ENCODE measurements around the gene OR2C3.
"Not testable (repeated sequence)": the region's sequence is repeated elsewhere in the genome, so short reads cannot be mapped to it uniquely, and the experiment has no call there.

The OR2C3 gene

DNA sequence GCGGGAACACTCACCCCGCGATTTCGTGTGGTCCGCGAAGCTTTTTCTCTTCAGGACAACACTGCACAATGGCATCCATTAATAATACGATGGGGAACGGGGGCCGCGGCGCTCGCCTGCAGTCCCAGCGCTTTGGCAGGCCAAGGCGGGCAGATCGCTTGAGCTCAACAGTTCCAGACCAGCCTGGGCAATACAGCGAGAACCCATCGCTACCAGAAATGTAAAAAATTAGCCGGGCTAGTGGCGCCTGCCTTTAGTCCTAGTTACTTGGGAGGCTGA, 17.7 kb downstream of the OR2C3 start:
- DNase-seq (ENCODE audit: extremely low read depth in 1 of 2, low read depth in 1 of 2) = no peak

DNA sequence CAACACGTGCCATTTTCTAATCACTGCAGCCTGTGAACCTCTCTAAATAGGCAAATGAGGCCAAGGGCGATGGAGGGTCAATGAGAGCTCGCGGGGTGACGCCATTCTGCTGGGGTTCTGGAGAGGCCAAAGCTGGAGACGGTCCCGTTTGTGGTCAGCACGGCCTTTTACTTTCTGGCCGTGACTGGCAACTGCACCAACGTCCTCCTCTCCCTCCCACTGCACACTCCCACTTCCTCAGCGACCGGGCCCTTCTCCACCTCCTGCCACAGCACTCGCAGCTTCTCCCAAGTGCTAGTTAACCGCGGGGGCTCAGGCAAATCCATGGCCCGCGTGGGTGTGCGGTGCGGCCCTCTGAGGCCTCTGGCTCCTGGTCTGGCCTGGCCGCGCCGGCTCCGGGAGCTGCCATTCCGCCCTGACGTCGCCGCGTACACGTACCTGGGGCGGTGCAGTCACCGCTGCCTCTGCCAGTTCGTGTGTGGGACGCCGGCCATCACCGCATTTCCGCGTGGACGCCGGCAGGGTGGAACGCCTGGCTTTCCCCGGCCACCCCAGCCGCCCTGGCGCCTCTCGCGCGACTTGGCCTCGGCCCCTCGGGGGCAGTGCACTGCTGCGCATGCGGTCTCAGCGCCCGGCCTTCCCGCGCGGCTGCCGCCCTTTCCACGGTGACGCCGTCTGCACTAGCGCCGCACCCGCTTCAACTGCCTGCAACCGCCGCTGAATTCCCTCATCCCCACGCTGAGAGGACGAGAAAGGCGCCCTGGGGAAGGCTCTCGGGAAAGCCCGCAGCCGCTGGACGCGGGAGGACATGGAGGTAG, 18.2 kb downstream of the OR2C3 start:
- DNase-seq (ENCODE audit: extremely low read depth in 1 of 2, low read depth in 1 of 2) = no peak

DNA sequence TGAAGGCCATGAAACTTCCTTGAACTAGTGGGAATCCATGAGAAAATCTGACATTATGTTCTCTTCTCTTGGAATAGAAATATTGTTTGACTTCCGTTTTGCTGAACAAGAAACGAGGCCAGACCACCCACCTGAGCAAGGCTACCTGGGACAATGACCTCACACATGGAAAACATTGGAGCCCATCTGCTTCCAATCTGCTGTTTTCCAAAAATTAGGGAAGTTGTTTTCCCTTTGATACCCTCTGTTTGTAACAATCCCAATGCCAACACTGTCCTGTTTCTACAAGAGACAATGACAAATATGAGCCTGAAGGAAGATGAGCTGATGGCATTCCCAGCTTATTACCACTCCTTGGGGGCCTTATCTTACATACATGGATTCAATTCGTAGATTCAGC, 29.4 kb downstream of the OR2C3 start:
- DNase-seq (ENCODE audit: extremely low read depth in 1 of 2, low read depth in 1 of 2) = no peak

DNA sequence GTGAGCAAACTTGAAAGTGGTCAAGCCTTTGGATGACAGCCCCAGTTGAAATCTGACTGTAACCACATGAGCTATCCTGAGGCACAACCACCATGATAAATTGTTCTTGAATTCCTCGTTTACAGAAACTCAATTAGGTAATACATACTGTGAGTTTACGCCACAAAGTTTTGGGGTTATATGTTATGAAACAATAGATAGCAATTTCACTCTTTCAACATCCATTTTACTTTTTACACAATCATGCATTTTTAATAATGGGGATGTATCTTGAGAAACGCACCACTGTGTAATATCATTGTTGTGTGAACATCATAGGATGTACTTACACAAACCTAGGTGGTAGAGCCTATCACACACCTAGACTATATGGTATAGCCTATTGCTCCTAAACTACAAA, 35.4 kb downstream of the OR2C3 start:
- no peak for DNase-seq (ENCODE audit: extremely low read depth in 1 of 2, low read depth in 1 of 2)

DNA sequence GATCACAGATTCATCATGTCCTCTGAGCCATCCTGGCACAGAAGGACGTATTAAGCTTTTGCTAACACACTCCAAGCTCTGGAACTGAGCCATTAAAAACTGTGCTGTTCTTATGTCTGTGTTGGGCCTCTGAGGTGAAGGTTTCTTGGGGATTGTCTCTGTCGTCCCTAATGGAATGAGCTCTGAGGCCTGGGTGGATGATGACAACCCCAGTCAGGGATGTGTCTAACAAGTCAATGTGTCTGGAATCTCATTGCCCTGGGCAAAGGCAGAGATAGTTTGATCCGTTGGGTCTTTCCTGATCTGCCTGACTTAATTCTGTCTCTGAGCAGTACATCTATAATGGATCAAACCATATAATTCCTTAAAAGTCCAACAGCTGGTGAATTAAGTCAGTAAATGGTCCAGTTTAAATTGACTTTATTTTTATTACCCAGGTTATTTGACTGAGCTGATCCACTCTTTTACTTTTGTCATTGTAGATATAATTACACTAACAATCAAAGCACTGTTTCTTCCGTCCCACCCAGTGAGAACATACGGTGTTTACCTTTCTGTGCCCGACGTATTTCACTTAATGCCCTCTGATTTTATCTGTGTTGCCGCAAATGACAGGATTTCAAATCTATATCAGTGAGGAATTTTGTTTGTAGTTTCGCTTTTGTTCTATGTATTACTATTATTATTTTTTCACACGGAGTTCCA, 39.5 kb downstream of the OR2C3 start:
- no peak for DNase-seq (ENCODE audit: extremely low read depth in 1 of 2, low read depth in 1 of 2)

DNA sequence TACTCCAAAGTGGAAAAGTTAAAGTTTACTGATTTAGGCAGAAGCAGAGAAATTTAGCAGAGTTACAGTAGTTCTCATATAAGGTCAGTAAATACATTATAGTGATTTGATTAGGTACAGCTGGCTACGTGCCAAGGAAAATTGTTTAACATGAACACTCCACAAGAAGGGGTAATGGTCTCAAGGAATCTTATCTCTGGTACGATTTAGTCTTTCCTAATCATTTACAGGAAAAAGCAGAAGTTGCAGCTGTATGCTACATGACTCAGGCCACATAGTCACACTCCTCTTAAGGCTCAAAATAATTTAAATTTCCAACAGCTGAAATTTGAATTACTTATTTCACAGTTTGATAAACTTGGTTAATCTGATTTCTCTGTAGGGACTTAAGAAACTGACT, 41.5 kb downstream of the OR2C3 start:
- no peak for DNase-seq (ENCODE audit: extremely low read depth in 1 of 2, low read depth in 1 of 2)

DNA sequence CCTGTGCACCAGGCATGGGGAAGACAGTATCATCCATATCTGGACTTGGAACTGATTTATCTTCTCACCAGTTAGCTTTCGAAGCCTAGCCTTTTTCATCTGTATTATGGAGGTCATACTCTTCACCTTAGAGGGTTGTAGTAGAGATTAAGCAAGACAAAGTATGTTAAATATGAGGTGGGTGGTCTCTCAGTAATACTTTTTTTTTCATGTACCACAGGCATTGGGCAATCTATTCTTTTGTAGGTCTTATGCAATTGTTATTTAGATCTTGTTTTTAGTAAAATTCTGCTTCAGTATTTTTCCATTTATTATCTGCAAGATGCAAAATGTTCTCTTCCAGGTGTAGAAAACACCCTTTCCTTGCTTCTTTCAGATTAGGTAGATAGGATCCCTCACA, 43.1 kb downstream of the OR2C3 start:
- DNase-seq (ENCODE audit: extremely low read depth in 1 of 2, low read depth in 1 of 2) = no peak

DNA sequence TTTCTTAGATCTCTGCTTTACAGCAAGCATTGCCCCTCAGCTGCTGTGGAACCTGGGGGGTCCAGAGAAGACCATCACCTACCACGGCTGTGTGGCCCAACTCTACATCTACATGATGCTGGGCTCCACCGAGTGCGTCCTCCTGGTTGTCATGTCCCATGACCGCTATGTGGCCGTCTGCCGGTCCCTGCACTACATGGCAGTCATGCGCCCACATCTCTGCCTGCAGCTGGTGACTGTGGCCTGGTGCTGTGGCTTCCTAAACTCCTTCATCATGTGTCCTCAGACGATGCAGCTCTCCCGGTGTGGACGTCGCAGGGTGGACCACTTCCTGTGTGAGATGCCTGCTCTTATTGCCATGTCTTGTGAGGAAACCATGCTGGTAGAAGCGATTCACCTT, 44.9 kb downstream of the OR2C3 start:
- no peak for DNase-seq (ENCODE audit: extremely low read depth in 1 of 2, low read depth in 1 of 2)

DNA sequence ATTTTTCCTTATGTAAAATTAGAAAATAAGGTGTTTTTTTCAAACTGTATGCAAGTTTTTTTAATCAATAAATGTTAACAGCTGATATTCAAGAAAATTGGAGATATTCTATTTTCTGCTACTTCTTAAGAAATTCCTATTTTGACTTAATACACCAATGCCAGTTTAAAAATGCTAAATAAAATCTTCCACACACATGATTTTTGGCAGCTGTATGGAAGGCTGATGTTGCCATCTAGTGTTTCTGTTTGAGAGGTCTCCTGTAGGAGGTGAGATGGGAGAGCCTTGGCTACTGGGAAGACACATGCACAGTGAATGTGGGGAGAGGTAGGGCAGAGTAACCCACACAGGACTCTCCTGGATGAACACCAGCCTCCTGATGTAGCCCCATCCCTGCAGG, 49.2 kb downstream of the OR2C3 start:
- no peak for DNase-seq (ENCODE audit: extremely low read depth in 1 of 2, low read depth in 1 of 2)

DNA sequence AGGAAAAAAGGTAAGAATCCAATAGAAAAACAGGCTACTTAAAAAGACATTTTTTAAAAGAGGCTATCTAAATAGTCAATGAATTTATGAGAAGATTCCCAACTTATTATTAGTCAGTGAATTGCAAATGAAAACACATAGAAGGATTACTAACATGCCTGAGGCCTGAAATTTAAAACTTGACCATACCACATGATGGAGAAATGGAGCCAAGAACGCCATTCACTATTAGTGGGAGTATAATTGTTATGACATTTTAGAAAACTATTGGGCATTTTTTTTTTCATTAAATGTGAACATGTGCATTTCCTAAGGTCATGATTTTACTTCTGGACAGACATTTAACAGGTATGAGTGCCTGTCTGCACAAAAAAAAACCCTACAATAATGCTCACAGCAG, 53.5 kb downstream of the OR2C3 start:
- DNase-seq (ENCODE audit: extremely low read depth in 1 of 2, low read depth in 1 of 2) = no peak

DNA sequence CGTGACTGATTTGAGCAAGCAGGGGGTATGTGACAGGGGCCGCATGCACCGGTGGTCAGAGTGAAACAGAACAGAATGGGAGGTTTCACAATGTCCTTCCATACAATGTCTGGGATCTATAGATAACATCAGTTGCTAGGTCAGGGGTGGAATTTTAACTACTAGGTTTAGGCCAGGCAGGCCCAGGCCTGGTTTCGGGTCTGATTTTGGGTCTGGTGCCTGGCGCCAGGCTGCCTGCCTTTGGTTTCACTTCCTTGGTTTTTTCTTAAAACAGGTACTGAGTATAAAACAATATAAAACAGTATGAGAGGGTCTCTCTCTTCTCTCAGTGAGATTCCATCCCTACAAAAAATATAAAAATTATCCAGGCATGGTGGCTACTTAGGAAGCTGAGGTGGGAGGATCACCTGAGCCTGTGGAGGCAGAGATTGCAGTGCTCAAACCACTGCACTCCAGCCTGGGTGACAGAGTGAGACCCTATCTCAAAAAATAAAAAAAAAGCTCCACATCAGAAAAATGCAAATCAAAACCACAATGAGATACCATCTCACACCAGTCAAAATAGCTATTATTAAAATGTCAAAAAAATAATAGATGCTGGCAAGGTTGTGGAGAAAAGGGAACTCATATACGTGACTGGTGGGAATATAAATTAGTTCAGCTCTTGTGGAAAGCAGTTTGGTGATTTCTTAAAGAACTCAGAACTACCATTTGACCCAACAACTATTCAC, 59.7 kb downstream of the OR2C3 start:
- DNase-seq (ENCODE audit: extremely low read depth in 1 of 2, low read depth in 1 of 2) = not testable (repeated sequence)

DNA sequence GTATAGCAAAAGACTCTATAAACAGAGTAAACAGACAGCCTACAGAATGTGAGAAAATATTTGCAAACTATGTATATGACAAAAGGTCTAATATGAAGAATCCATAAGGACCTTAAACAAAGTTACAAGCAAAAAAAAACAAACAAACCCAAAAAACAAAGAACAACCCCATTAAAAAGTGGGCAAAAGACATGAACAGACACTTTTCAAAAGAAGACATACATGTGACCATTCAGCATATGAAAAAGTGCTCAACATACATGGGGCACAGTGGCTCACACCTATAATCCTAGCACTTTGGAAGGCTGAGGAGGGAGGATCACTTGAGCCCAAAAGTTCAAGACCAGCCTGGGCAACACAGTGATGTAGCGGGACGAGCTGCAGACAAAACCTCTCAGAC, 60.4 kb downstream of the OR2C3 start:
- DNase-seq (ENCODE audit: extremely low read depth in 1 of 2, low read depth in 1 of 2) = no peak
